Measurements from ENCODE around the gene ZNF253.
"Not testable (repeated sequence)": the region's sequence is repeated elsewhere in the genome, so short reads cannot be mapped to it uniquely, and the experiment has no call there.

Gene ZNF253

DNA sequence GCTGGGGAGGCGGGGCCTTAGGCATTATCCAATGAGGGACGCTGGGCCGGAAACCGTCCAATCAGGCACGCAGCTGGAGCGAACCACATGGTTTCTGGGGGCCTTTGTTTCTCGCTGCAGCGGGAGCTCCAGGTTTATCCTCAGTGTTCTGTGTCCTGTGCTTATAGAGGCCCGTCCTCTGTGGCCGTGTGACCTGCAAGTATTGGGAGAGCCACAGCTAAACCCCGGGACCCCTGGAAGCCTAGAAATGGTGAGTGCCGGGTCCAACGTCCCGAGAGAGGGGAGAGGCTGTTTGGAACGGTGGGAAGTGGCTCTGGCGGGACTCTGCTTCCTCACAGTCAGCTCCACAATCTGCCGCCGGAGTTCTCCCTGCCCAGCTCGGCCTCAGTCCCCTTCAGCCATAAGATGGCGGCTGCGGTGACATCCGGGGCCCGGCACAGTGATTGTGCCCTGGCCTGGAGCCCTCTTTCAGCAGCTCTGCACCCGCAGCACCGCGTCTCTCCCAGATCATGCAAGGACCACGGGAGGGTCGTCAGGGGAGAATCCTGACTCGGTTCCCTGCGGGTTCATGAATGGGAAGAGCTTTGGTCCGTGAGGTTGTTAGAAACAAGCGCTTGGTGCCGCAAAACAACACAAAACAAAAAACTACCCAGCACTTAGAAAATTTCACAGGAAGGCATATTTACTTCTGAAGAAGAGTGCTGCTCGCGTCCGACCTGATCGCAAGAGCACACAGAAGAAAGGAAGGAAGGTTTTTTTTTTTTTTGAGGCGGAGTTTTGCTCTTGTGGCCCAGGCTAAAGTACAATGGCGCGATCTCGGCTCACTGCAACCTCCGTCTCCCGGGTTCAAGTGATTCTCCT lies at the start of gene ZNF253:
TSS of gene ZNF253 (plus strand) at position 133 of the 861 bp plus-strand sequence. CDS start at position 248, 115 bp downstream.
- DNase-seq: peak; percentile 96

GRCh38 chr19:19816679-19817078 lies 49.0 kb upstream of the ZNF253 start:
- DNase-seq: no peak

DNA sequence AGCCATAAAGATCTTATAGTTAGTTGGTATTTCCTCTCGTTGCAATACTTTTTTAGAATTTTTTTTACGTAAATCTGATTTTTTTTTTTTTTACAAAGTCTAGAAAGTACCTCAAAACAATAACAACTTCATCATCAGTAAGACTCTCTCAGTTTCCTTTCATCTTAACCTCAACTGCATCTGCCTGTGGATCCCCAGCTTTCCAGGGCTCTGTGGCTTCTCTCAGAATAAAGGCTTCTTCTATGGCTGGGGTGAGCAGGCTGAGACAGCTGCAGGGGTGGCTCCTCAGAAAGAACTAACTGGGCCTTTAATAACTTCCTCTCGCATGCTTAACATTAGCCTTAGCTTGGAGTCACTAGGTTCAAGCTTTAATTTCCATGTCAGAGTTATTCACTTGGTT lies 48.3 kb upstream of the ZNF253 start:
- DNase-seq: peak; percentile 35 to 49

- DNase-seq: no peak
These were observed 44.8 kb upstream of the ZNF253 start for GRCh38 chr19:19820774-19821320.

DNA sequence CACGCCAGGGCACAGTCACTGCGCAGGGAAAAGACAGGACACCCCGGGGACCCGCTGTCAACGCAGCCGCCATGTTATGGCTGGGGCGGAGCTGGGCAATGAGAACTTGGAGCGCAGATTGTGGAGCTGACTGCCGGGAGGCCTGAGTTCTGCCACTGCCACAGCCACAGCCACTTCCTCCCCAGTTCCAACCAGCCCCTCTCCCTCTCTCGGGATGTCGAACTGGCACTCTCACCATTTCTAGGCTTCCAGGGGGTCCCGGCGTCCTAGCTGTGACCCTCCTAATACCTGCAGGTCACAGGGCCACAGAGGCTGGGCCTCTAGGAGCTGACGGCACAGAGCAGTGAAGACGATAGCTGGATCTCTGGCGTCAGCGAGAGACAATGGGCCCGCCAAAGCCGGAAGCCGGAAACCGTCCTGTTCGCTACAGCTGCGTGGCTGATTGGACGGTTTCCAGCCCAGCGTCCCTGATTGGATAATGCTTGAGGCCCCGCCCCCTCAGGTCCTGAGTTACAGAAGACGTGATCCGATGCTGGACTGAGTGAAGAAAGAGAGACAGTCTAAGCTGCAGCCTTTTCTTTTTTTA lies 44.2 kb upstream of the ZNF253 start, which contains the start of gene ZNF506:
TSS of gene ZNF506 (minus strand) at position 385 of the 586 bp plus-strand sequence. CDS start at position 238, 147 bp downstream.
- peak; percentile 97 for DNase-seq

DNA sequence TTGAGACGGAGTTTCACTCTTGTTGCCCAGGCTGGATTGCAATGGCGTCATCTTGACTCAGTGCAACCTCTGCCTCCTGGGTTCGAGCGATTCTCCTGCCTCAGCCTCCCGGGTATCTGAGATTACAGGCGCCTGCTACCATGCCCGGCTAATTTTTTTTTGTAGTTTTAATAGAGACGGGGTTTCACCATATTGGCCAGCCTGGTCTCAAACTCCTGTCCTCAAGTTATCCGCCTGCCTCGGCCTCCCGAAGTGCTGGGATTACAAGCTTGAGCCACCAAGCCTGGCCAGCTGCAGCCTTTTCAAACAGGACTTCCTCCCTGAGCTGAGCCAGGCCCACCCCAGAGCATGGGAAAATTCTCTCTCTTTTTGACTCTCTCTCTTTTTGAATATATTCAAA lies 43.7 kb upstream of the ZNF253 start:
- peak; percentile 19 to 28 for DNase-seq

DNA sequence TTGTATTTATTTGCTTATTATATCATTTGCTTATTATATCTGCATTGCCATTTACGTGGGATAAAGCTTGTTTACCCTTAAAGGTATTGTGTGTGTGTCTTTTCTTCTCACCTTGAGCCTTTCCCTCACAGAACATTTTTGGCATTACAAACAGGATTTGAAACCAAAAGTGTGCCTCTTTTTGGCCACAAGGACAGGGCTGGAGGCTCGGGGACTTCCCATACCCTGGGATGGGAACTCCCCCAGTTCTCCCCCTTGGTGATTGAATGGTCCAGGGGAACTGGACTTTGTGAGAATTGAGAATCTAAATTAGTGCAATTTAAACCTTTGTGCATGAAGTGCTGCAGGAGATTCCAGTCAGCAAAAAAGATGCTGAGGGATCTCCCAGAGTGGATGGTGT lies 41.8 kb upstream of the ZNF253 start:
- no peak for DNase-seq

- no peak for DNase-seq
These were observed 38.8 kb upstream of the ZNF253 start for GRCh38 chr19:19826875-19827274.

GRCh38 chr19:19835560-19836038 lies 30.1 kb upstream of the ZNF253 start:
- DNase-seq: no peak

GRCh38 chr19:19847781-19848180 lies 17.9 kb upstream of the ZNF253 start:
- no peak for DNase-seq

DNA sequence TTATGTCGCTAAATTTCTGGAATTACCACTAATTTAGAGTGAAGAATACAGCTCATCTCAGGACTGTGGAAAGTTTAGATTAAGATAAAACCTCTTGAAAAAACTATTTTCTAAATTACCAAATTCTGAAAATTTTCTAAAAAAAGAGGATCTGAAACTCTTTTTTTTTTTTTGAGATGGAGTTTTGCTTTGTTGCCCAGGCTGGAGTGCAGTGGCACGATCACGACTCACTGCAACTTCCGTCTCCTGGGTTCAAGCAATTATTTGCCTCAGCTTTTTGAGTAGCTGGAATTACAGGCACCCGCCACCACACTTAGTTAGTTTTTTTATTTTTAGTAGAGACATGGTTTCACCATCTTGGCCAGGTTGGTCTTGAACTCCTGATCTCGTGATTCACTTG lies 16.6 kb upstream of the ZNF253 start:
- no peak for DNase-seq

DNA sequence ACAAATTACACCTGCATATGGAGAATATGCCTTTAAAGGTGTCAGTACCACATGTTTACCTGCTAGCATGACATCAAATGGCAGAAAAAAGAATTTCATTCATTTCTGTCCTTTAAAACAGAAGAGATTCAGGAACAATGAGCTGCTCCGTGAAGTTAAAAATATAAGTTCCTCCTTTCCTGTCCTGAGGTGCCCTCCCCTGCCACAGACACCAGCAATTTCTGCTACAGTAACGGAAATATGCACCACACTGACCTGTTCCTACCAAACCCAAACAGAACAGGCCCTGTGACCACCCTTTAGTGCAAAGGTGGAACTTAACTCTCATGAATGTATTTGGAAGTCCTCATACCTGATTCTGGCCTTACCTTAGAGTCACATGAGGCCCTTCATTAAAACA lies 13.9 kb upstream of the ZNF253 start:
- DNase-seq: not testable (repeated sequence)

GRCh38 chr19:19858751-19859150 lies 6.9 kb upstream of the ZNF253 start:
- DNase-seq: no peak

DNA sequence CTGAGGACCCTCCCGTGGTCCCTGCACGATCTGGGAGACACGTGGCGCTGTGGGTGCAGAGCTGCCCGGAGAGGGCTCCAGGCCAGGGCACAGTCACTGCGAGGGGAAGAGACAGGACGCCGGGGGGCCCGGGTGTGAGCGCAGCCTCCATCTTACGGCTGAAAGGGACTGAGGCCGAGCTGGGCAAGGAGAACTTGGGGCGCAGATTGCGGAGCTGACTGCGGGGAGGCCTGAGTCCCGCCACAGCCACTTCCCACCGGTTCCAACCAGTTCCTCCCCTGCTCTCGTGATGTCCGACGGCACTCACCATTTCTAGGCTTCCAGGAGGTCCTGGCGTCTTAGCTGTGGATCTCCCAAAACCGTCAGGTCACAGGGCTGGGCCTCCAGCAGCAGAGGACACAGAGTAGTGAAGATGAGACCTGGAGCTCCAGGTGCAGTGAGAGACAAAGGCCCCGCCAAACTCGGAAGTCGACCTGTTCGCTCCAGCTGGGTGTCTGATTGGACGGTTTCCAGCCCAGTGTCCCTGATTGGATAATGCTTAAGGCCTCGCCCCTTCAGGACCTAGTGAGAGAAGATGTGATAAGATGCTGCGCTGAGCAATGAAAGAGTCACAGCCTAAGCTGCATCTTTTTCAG lies 4.8 kb upstream of the ZNF253 start:
- peak in 1 of 2 donors; percentile 48 for DNase-seq

DNA sequence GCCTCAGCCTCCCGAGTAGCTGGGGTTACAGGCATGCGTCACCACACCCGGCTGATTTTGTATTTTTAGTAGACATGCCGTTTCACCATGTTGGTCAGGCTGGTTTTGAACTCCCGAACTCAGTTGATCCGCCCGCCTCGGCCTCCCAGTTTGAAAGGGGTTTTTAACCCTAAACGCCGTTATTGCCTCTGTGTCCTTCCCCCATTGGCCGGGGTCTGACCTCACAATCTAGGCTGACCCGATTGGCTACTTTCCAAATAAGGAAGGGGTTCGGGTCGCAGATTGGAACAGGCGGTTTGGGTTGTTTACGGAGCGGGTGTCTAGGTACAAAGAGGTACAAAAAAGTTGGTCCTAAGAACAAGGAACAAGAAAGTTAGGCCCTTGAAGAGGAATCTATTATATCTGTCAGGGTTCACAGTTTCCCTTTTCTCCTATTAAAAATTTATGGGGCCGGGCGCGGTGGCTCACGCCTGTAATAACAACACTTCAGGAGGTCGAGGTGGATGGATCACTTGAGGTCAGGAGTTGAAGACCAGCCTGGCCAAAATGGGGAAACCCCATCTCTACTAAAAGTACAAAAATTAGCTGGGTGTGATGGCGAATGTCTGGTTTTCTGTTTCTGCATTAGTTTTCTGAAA lies 1.0 kb downstream of the ZNF253 start:
- peak; percentile 48 to 49 for DNase-seq

- DNase-seq: not testable (repeated sequence)
These were observed 4.4 kb downstream of the ZNF253 start for GRCh38 chr19:19870086-19870485.

DNA sequence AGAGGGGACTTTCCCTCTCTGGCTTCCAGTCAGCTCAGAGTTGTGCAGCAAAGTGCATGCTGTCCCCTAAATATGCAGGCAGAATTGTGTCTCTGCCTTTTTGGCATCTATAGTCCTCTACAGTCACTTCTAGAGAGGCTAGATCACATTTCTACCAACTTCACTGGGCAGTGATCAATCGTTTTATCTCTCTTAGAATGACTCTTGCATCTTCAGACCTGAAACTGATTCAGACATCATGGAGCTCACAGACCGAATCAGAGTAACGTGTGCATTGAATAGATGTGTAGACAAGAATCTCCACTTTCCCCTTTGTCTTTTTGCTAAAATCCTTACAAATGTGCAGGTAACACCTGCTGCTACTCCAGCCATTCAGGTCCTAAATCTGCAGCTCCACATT lies 6.2 kb downstream of the ZNF253 start:
- DNase-seq: no peak

GRCh38 chr19:19873381-19873780 lies 7.7 kb downstream of the ZNF253 start:
- no peak for DNase-seq

DNA sequence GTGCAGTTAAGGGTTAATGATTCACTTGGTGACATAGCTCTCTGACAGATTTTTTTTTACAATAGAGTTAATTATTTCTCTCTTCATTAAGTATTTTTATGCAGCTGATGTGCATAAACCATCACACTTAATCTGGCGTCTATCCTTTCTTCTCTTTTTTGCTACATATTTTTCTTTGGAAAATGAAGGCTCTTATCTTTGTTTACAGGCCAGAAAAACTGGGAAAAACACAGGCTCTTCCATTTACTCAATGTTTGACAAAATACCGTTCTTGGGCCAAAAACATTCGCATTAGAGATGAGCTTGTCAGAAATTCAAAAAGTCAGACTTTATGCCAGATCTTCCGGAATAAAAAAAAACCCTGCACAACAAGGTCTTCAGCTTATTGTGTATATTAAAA lies 12.0 kb downstream of the ZNF253 start:
- DNase-seq: no peak

GRCh38 chr19:19884583-19884982 lies 18.9 kb downstream of the ZNF253 start:
- DNase-seq: no peak

DNA sequence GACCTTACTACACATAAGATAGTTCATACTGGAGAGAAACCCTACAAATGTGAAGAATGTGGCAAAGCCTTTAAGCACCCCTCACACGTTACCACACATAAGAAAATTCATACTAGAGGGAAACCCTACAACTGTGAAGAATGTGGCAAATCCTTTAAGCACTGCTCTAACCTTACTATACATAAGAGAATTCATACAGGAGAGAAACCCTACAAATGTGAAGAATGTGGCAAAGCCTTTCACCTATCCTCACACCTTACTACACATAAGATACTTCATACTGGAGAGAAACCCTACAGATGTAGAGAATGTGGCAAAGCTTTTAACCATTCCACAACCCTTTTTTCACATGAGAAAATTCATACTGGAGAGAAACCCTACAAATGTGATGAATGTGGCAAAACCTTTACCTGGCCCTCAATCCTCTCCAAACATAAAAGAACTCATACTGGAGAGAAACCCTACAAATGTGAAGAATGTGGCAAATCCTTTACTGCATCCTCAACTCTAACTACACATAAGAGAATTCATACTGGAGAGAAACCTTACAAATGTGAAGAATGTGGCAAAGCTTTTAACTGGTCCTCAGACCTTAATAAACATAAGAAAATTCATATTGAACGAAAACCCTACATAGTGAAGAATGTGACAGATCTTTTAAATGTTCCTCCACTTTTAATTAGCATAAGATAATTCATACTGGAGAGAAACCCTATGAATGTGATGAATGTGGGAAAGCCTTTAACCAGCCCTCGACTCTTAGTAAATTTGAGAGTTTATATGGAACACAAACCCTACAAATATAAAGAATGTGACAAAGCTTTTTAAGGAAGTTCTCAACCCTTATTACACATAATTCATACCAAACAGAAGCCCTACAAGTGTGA lies 26.6 kb downstream of the ZNF253 start:
- DNase-seq: not testable (repeated sequence)
